Mesodermal cell (in vitro differentiated cells): Measurements from ENCODE around the gene XRRA1.

ENCODE experiments used
- H3K27ac ChIP-seq: 2 replicates; pipeline ENCODE4 v1.7.0; 2013; ENCODE audit warnings: mild to moderate bottlenecking, low read depth, low read length, moderate library complexity; ENCODE audit not compliant: severe bottlenecking
- H3K36me3 ChIP-seq: 2 replicates; pipeline ENCODE4 v1.7.1; 2013; ENCODE audit warnings: mild to moderate bottlenecking, low read length, moderate library complexity; ENCODE audit not compliant: control insufficient read depth, insufficient read depth
- H3K4me1 ChIP-seq: one replicate; pipeline ENCODE4 v1.7.1; 2013; ENCODE audit warnings: mild to moderate bottlenecking, low read length; ENCODE audit not compliant: insufficient read depth, control insufficient read depth, poor library complexity, severe bottlenecking
- H3K4me3 ChIP-seq: 2 replicates; pipeline ENCODE4 v1.7.0; 2013; ENCODE audit warnings: low read length, control low read depth, mild to moderate bottlenecking; ENCODE audit not compliant: insufficient read depth, poor library complexity, severe bottlenecking; ENCODE audit errors: extremely low read depth
- H3K9me3 ChIP-seq: 2 replicates; pipeline ENCODE4 v1.7.1; 2013; ENCODE audit warnings: mild to moderate bottlenecking, low read length, moderate library complexity; ENCODE audit not compliant: control insufficient read depth
- WGBS, 2 experiments: methylation state at CpG; one replicate each; pipeline ENCODE4 v1.1.5; 2013; ENCODE audit warnings: missing lambda C conversion rate in 2 of 2; ENCODE audit not compliant: insufficient coverage in 2 of 2; 5-methylcytosine and 5-hydroxymethylcytosine counted together

XRRA1 gene

GRCh38 chr11:74932169-74932568 lies 16.7 kb downstream of the XRRA1 start:
- Histone ChIP-seq H3K36me3 (peaks cover 36% of the 10 kb centered on the region), H3K4me3 (no peak overlapping the region), H3K27ac (no peak overlapping the region), H3K9me3 (no peaks in the 10 kb centered on the region), H3K4me1 (peaks cover 5% of the 10 kb centered on the region)
- WGBS, 2 experiments, result 80% methylated on average over 1 of the region's 5 CpGs; no CpG with 5 or more reads in 1 of the 2 experiments

GRCh38 chr11:74929431-74930363 lies 19.2 kb downstream of the XRRA1 start:
- H3K27ac ChIP-seq, result no peak overlapping the region
- H3K36me3 ChIP-seq, result peaks cover 14% of the 10 kb centered on the region
- H3K4me1 ChIP-seq, result peaks cover 5% of the 10 kb centered on the region
- no peaks in the 10 kb centered on the region for H3K9me3 ChIP-seq
- H3K4me3 ChIP-seq, result no peak overlapping the region
- WGBS, 2 experiments, result 75 to 89% methylated on average over 6 to 7 of the region's 8 CpGs

DNA sequence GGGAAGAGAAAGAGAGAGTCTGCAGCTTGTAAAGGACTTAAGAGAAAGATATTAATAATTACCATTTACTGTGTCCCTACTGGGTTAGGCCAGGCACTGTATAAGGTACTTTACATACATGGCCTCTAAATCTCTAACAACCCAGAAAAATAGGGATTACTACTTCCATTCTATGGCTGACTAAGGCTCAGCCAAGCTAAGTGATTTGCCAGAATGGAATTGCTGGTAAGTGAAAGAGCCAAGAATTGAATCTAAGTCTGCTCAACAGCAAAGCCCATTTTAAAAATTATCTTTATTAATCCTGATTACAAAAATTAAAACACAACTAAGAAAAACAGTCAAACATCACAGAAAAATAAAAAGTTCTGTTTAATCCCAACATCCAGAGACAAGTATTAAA lies 21.4 kb downstream of the XRRA1 start:
- Histone ChIP-seq H3K4me3 (no peak overlapping the region), H3K36me3 (peaks cover 8% of the 10 kb centered on the region)

GRCh38 chr11:74926304-74927030 lies 22.4 kb downstream of the XRRA1 start:
- Histone ChIP-seq H3K36me3 (peaks cover 8% of the 10 kb centered on the region), H3K9me3 (no peaks in the 10 kb centered on the region)
- 92 to 94% methylated on average over 5 to 6 of the region's 8 CpGs for WGBS, 2 experiments

More for the DNA sequence above, 21.4 kb downstream of the XRRA1 start:
- H3K4me1 ChIP-seq, result no peaks in the 10 kb centered on the region
- no peaks in the 10 kb centered on the region for H3K9me3 ChIP-seq
- no peak overlapping the region for H3K27ac ChIP-seq

DNA sequence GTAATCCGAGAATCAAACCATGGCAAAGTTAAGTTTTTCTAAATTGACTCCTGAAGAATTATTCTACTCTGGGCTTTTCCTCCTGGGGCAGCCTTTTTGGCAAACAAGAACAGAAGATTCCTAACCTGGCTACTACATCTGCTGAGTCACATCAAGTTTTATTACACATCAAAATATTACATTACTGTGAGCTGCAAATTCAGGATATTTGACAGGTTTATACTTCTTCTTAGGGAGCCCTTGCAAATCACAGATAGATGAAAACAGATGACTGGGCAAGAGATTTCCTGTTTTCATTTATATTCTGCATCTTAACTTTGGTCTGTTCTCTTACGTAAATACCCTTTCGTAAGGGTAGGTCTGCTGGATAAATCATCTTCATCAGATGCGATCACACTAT lies 23.6 kb downstream of the XRRA1 start:
- 100% methylated on average over 1 to 4 of the region's 4 CpGs for WGBS, 2 experiments
- Histone ChIP-seq H3K4me1 (no peaks in the 10 kb centered on the region), H3K4me3 (no peak overlapping the region), H3K36me3 (peaks cover 12% of the 10 kb centered on the region), H3K27ac (no peak overlapping the region), H3K9me3 (no peaks in the 10 kb centered on the region)

More at GRCh38 chr11:74926304-74927030, 22.4 kb downstream of the XRRA1 start:
- Histone ChIP-seq H3K4me3 (no peak overlapping the region), H3K4me1 (no peaks in the 10 kb centered on the region), H3K27ac (no peak overlapping the region)

DNA sequence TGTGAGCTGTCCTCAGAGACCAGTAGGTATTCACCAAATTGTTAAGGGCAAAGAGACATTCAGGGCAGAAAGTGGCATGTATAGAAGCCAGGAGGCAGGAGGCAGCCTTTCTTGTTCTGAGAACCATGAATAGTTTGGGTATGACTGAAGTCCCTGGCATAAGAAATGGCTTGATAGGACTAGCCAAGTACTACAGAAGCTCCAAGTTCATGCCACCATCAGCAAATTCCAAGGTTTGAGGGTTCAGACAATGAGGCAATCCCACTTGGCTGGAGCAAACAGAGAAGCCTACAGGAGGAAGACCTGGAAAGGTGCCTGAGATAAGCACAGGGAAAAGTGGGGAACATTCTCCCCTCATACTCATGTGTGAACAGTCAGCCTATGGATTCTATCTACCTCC lies 25.8 kb downstream of the XRRA1 start:
- Histone ChIP-seq H3K36me3 (peaks cover 25% of the 10 kb centered on the region), H3K9me3 (no peaks in the 10 kb centered on the region), H3K4me1 (no peaks in the 10 kb centered on the region), H3K27ac (no peak overlapping the region), H3K4me3 (no peak overlapping the region)

DNA sequence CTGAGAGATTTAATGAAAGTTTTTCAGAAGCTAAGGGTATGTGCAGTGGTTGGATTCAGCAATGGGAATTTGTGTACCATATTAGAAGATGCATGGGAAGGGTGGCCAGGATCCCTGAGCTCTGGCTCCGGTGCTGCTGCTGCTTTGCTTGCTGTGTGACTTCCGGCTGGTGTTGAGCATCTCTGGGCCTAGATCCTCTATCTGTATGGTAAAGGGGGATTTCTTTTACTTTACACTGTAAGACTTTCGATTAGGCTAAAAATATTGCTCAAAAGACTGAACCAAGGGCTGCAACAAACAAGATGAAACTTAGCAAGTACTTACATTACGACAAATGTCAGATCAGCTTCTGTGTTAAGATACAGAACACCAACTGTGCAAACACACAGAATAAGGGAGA lies 39.1 kb downstream of the XRRA1 start:
- 89% methylated on average over 2 of the region's 4 CpGs; no CpG with 5 or more reads in 1 of the 2 experiments for WGBS, 2 experiments

GRCh38 chr11:74909385-74909784 lies 39.5 kb downstream of the XRRA1 start:
- H3K36me3 ChIP-seq, result peaks cover 56% of the 10 kb centered on the region
- H3K4me1 ChIP-seq, result peaks cover 2% of the 10 kb centered on the region
- H3K4me3 ChIP-seq, result no peak overlapping the region
- no peaks in the 10 kb centered on the region for H3K9me3 ChIP-seq
- 75 to 100% methylated on average over 1 of the region's 4 CpGs for WGBS, 2 experiments
- no peak overlapping the region for H3K27ac ChIP-seq

More for the DNA sequence above, 39.1 kb downstream of the XRRA1 start:
- peaks cover 56% of the 10 kb centered on the region for H3K36me3 ChIP-seq
- H3K9me3 ChIP-seq, result no peaks in the 10 kb centered on the region
- peaks cover 2% of the 10 kb centered on the region for H3K4me1 ChIP-seq
- no peak overlapping the region for H3K4me3 ChIP-seq
- no peak overlapping the region for H3K27ac ChIP-seq

DNA sequence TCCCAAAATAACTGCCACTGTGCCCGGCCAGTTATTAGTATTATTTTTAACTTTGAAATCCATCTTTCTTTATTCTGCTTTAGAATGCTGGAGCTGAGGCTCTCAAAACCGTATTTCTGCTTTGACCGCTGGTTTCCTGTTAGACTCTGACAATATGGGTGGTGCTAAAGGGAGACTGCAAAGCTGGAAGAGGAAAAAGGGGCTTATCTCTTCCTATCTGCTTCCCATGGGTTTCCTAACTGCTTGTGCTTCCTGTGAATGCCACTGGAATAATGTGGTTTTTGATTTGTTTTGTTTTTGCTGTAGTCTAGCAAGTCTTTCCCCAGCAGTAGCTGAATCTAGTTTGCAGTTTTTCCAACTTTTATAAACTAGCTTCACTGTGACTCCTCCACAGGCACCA lies 43.6 kb downstream of the XRRA1 start:
- WGBS, 2 experiments, result 92% methylated on average over 2 of the region's 3 CpGs; no CpG with 5 or more reads in 1 of the 2 experiments
- Histone ChIP-seq H3K4me3 (no peak overlapping the region), H3K36me3 (peaks cover 49% of the 10 kb centered on the region), H3K9me3 (peaks cover 15% of the 10 kb centered on the region), H3K4me1 (no peaks in the 10 kb centered on the region), H3K27ac (peak overlapping the region; percentile 45)

- no peaks in the 10 kb centered on the region for H3K4me1 ChIP-seq
- peaks cover 15% of the 10 kb centered on the region for H3K9me3 ChIP-seq
- H3K4me3 ChIP-seq, result no peak overlapping the region
- 94% methylated on average over 3 of the region's 4 CpGs; no CpG with 5 or more reads in 1 of the 2 experiments for WGBS, 2 experiments
- peaks cover 25% of the 10 kb centered on the region for H3K36me3 ChIP-seq
- H3K27ac ChIP-seq, result no peak overlapping the region
These were observed 46.5 kb downstream of the XRRA1 start for GRCh38 chr11:74902342-74902741.
